HepG2 (cell line): Measurements from ENCODE around the gene PCGF3. TPM values are rescaled to one million over a fixed set of nuclear protein-coding genes. Genes with fewer than 3 reads are reported as not detected.

Experiments used
- AGO1 ChIP-seq: fragments of 200-400 bp; formaldehyde crosslinking; IDR thresholded peaks from 2 replicates; pipeline ENCODE4 v1.6.1; 2017; ENCODE audit warnings: mild to moderate bottlenecking, low read depth, low read length, moderate library complexity; ENCODE audit not compliant: poor library complexity, severe bottlenecking
- CCAR2 ChIP-seq: fragments of 200-400 bp; formaldehyde crosslinking; optimal IDR thresholded peaks from 2 replicates; pipeline ENCODE3; 2018; ENCODE audit warnings: low read depth, mild to moderate bottlenecking, low read length, moderate library complexity
- EP300 ChIP-seq, 3 experiments: sonication (generic) in 1 of 3; formaldehyde crosslinking in 1 of 3; IDR thresholded peaks; 2 replicates each; pipeline versions ENCODE4 v1.5.1 to v1.6.1; 2011 to 2020; ENCODE audit warnings: low read depth in 2 of 3, low read length in 2 of 3, borderline replicate concordance in 1 of 3, improper control_type of control experiment in 1 of 3, mild to moderate bottlenecking in 1 of 3, missing genetic modification reagents in 1 of 3, moderate library complexity in 1 of 3
- GTF2F1 ChIP-seq: fragments of 150-350 bp; IDR thresholded peaks from 2 replicates; pipeline ENCODE4 v1.6.1; 2014; ENCODE audit warnings: low read length
- HDAC2 ChIP-seq: sonication (generic); formaldehyde crosslinking; IDR thresholded peaks from 2 replicates; pipeline ENCODE4 v1.4.0; 2020; ENCODE audit warnings: missing genetic modification reagents
- HOXA7 ChIP-seq: sonication (generic); formaldehyde crosslinking; IDR thresholded peaks from 2 replicates; pipeline ENCODE4 v1.8.1; 2022; ENCODE audit warnings: mild to moderate bottlenecking, missing genetic modification reagents, moderate library complexity
- NR2C2 ChIP-seq: sonication (generic); formaldehyde crosslinking; IDR thresholded peaks from 2 replicates; pipeline ENCODE4 v1.4.0; 2020; ENCODE audit warnings: missing genetic modification reagents, mild to moderate bottlenecking, moderate library complexity, borderline replicate concordance
- NR2F1 ChIP-seq, 2 experiments: fragments of 450-650 bp in 1 of 2; formaldehyde crosslinking in 1 of 2; IDR thresholded peaks; 2 replicates each; pipeline versions ENCODE4 v1.5.0 to v1.6.1; 2016 to 2020; ENCODE audit warnings: mild to moderate bottlenecking in 1 of 2, missing compliant biosample characterization in 1 of 2, missing genetic modification reagents in 1 of 2, moderate library complexity in 1 of 2
- PPARG ChIP-seq: conservative IDR thresholded peaks from 2 replicates; pipeline ENCODE4 v1.6.1; 2016; ENCODE audit warnings: missing biosample characterization, missing genetic modification reagents
- REXO4 ChIP-seq: sonication (generic); formaldehyde crosslinking; IDR thresholded peaks from 2 replicates; pipeline ENCODE4 v1.8.0; 2022; ENCODE audit warnings: missing genetic modification reagents, mild to moderate bottlenecking, borderline replicate concordance
- SMAD1 ChIP-seq: sonication (generic); formaldehyde crosslinking; IDR thresholded peaks from 2 replicates; pipeline ENCODE4 v1.4.0; 2020; ENCODE audit warnings: missing genetic modification reagents, low read depth, mild to moderate bottlenecking, borderline replicate concordance
- SOX6 ChIP-seq, 2 experiments: fragments of 450-650 bp in 1 of 2; sonication (generic) in 1 of 2; formaldehyde crosslinking in 1 of 2; IDR thresholded peaks; 2 replicates each; pipeline versions ENCODE4 v1.4.0 to v1.6.1; 2017 to 2020; ENCODE audit warnings: antibody characterized with exemption in 1 of 2, mild to moderate bottlenecking in 1 of 2, missing genetic modification reagents in 1 of 2
- TOE1 ChIP-seq: sonication (generic); formaldehyde crosslinking; IDR thresholded peaks from 2 replicates; pipeline ENCODE4 v1.4.0; 2020; ENCODE audit warnings: mild to moderate bottlenecking, missing genetic modification reagents
- ZFY ChIP-seq: sonication (generic); formaldehyde crosslinking; IDR thresholded peaks from 2 replicates; pipeline ENCODE4 v1.4.0; 2020; ENCODE audit warnings: missing genetic modification reagents
- ZNF619 ChIP-seq: sonication (generic); formaldehyde crosslinking; IDR thresholded peaks from 2 replicates; pipeline ENCODE4 v1.4.0; 2020; ENCODE audit warnings: mild to moderate bottlenecking, missing genetic modification reagents
- ZSCAN29 ChIP-seq: sonication (generic); formaldehyde crosslinking; conservative IDR thresholded peaks from 2 replicates; pipeline ENCODE4 v1.4.0; 2020; ENCODE audit warnings: mild to moderate bottlenecking, missing genetic modification reagents
- polyA plus RNA-seq, 8 experiments: library from polyadenylated mRNA; depleted of rRNA in 3 of 8; stranded (reverse) in 7 of 8; unstranded in 1 of 8; fragments of >200 nt; fragmentation: Illumina TruSeq in 4 of 8; extraction: Trizol in 4 of 8; gene quantifications; 2 replicates each; pipeline versions ENCODE4 v1.2.1 to v1.2.3, GENCODE V29; 2011 to 2016; ENCODE audit warnings: low read depth in 4 of 8, missing spikeins in 1 of 8, mixed read lengths in 1 of 8; ENCODE audit not compliant: insufficient read depth in 1 of 8
- total RNA-seq, 5 experiments: library from RNA; depleted of rRNA; stranded (reverse); fragments of >200 nt; fragmentation: Illumina TruSeq; extraction: Trizol; gene quantifications; 2 replicates each; pipeline ENCODE4 v1.2.3, GENCODE V29; 2016; ENCODE audit warnings: low read depth in 1 of 5
- TF ChIP-seq, protein P1 (sequence below): sonication (generic); formaldehyde crosslinking; IDR thresholded peaks from 2 replicates; pipeline ENCODE4 v1.4.0; 2020; ENCODE audit warnings: mild to moderate bottlenecking, missing genetic modification reagents
- TF ChIP-seq, protein P2 (sequence below): IDR thresholded peaks from 2 replicates; pipeline ENCODE4 v1.6.1; 2016

The PCGF3 gene
- total and polyA plus RNA-seq, 2 of the 13 experiments (the other 11 are each of a cell fraction or from before 2014, with no cell fraction given): 28.6 to 66.2 TPM

- TF ChIP-seq NR2F1 (CRISPR knock-in tag; IDR thresholded peaks at IDR 0.05): no peak
- TF ChIP-seq SMAD1 (CRISPR knock-in tag): no peak
- peak; percentile 82 for TF ChIP-seq HDAC2
- TF ChIP-seq, protein P1, sequence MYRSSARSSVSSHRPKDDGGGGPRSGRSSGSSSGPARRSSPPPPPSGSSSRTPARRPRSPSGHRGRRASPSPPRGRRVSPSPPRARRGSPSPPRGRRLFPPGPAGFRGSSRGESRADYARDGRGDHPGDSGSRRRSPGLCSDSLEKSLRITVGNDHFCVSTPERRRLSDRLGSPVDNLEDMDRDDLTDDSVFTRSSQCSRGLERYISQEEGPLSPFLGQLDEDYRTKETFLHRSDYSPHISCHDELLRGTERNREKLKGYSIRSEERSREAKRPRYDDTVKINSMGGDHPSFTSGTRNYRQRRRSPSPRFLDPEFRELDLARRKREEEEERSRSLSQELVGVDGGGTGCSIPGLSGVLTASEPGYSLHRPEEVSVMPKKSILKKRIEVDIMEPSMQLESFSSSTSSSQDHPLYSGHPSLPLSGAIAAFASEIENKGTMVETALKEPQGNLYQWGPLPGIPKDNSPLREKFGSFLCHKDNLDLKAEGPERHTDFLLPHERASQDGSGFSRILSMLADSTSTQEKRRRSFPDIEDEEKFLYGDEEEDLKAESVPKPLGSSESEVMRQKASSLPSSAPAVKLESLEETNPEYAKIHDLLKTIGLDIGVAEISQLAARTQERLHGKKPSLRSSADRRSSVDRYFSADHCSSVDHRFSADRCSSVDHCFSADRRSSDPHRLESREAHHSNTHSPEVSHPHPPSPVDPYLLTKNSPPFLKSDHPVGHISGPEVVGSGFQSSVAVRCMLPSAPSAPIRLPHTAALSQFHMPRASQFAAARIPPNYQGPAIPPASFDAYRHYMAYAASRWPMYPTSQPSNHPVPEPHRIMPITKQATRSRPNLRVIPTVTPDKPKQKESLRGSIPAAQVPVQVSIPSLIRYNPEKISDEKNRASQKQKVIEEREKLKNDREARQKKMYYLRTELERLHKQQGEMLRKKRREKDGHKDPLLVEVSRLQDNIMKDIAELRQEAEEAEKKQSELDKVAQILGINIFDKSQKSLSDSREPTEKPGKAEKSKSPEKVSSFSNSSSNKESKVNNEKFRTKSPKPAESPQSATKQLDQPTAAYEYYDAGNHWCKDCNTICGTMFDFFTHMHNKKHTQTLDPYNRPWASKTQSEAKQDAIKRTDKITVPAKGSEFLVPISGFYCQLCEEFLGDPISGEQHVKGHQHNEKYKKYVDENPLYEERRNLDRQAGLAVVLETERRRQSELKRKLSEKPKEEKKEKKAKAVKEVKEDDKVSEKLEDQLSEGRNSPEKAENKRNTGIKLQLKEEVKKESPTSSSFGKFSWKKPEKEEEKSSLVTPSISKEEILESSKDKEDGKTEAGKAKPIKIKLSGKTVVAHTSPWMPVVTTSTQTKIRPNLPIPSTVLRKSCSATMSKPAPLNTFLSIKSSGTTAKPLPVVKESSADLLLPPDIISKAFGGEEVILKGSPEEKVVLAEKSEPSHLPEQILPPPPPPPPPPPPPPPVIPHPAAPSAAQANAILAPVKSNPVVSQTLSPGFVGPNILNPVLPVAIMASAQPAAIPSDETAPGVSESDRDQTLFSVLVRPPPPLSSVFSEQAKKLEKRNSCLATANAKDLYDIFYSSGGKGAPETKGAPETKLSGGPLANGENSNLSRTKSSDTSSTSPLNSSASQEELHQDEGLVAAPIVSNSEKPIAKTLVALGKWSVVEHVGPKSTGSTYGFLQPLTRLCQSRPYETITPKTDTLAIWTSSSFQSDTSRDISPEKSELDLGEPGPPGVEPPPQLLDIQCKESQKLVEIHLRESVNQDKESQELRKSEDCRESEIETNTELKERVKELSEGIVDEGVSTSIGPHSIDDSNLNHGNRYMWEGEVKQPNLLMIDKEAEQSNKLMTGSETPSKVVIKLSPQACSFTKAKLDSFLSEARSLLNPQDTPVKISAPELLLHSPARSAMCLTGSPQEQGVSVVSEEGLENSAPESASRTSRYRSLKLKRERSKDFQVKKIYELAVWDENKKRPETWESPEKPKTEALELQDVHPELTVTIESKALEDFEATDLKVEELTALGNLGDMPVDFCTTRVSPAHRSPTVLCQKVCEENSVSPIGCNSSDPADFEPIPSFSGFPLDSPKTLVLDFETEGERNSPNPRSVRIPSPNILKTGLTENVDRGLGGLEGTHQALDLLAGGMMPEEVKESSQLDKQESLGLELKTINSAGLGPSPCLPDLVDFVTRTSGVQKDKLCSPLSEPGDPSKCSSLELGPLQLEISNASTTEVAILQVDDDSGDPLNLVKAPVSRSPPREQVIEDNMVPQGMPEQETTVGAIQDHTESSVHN (CRISPR knock-in tag): no peak
- TF ChIP-seq PPARG (CRISPR knock-in tag): 0 out of 2 replicates have a peak, but pooled peaks have one; percentile 21
- TF ChIP-seq AGO1: no peak
- TF ChIP-seq CCAR2: no peak
- 0 out of 2 replicates have a peak, but pooled peaks have one; percentile 43 for TF ChIP-seq REXO4 (CRISPR knock-in tag)
- 0 out of 2 replicates have a peak, but pooled peaks have one; percentile 26 for TF ChIP-seq ZNF619 (CRISPR knock-in tag)
- TF ChIP-seq ZFY: peak; percentile 64
- no peak for TF ChIP-seq ZSCAN29 (CRISPR knock-in tag)
- TF ChIP-seq SOX6 (IDR thresholded peaks at IDR 0.05): no peak
- TF ChIP-seq SOX6 (CRISPR knock-in tag; IDR thresholded peaks at IDR 0.05): peak; percentile 73; the same call in 1 of the 2 replicates
- TF ChIP-seq, protein P2, sequence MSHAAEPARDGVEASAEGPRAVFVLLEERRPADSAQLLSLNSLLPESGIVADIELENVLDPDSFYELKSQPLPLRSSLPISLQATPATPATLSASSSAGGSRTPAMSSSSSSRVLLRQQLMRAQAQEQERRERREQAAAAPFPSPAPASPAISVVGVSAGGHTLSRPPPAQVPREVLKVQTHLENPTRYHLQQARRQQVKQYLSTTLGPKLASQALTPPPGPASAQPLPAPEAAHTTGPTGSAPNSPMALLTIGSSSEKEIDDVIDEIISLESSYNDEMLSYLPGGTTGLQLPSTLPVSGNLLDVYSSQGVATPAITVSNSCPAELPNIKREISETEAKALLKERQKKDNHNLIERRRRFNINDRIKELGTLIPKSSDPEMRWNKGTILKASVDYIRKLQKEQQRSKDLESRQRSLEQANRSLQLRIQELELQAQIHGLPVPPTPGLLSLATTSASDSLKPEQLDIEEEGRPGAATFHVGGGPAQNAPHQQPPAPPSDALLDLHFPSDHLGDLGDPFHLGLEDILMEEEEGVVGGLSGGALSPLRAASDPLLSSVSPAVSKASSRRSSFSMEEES: peak; percentile 81
- TF ChIP-seq GTF2F1: no peak
- no peak for TF ChIP-seq NR2C2
- TF ChIP-seq EP300 (IDR thresholded peaks at IDR 0.05; ENCODE audit: low read depth in 2 of 2, low read length in 2 of 2): peak in 1 of 2 experiments; percentile 53; a peak in 1 of 4 replicates
- TF ChIP-seq EP300 (CRISPR knock-in tag; IDR thresholded peaks at IDR 0.05; ENCODE audit: borderline replicate concordance): peak; percentile 67; the same call in 1 of the 2 replicates
- TF ChIP-seq HOXA7 (CRISPR knock-in tag): no peak
- TF ChIP-seq TOE1 (CRISPR knock-in tag): no peak
Measured at GRCh38 chr4:692771-693554, 12.7 kb upstream of the PCGF3 start (continued).
